Measurements from ENCODE around the gene COL18A1.

The COL18A1 gene

DNA sequence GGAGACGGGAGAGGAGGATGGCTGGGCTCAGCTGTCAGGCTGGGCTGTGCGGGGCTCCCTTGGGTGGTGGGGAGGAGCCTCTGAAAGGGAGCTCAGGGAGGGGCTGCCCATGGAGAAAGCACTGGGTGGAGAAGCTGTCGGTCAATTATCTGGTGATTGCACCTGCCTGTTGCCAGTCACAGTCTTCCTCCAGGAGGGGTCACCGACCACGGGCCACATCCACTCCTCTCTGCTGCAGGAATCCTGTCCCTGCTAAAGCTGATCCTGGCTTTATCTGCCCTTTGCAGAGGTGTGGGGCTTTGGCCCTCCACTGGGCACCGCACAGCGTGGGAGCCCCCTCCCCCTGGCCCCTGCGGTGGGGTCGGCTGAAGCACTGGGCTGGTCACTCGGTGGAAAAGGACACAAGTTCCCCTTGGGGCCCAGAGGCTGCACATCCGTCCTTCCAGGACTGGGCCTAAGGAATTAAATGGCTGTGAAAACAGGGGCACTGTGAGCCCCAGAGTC lies 21.8 kb upstream of the COL18A1 start:
- no peak for DNase-seq (ENCODE audit: low read depth)

DNA sequence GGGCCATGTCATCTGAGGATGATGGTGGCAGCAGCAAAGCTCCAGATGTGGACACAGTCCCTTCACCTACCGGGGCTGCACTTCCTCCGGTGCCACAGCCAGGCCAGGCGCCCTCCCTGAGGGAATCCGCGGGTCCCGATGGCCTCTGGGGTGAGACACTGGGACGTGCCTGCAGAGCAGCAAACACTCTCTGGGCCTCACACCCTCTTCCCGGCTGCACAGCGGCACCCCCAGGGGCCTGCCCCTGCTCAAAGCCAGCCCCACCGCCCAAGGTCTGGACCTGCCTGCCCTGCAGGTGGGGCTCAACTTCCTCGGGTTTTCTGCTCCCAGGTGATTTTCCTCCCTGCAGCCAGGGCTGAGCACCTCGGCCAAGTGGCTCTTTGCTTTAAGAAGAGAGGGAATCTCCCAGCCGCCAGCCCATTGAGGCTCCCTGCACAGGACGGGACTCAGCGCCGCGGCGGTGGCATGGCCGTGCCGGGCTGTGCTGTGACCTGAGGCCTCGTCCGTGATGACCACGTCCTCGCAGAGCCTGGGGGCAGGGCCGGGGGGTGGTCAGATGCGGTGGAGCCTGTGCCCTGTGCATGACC lies 21.3 kb upstream of the COL18A1 start:
- no peak for DNase-seq (ENCODE audit: low read depth)

DNA sequence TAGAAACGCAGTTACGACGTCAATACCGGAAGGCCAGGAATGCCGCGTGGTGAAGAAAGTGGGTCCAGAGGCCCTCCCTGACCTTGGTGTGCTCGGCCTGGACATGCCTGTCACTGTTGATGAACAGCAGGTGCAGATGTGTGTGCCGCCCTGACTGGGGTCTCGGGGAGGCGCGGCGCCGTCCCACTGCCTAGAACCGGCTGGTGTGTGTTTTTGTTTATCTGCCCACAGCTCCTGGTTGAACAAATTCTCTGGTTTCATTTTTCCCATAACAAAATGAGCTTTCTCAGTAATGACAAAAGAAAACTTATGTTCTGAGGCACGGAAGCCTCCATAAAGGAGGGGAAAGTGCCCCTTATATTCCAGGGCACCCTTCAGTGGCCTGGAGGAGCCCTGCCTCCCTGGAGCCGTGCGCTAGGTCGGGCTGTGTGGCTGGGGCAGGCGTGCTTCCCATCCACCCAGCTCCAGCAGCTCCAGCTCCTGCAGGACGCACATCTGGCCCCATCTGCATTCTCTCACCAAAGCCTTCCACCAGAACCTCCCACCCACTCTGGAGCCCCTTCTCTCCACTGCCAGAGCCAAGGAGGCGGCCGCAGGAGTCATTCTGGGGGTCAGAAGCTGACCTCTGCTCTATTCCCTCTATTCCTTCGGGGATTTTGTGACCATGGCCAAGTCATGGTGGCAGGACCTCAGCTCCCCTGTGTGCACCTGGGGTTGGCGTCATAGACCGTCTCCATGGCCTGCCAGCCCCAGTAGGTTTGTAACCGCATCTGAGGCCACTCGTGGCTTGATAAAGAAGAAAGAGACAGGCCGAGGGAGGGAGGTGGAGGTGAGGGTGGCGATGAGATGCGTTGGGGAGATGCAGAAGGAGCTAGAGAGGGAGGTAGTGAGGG lies 20.1 kb upstream of the COL18A1 start:
- no peak for DNase-seq (ENCODE audit: low read depth)

DNA sequence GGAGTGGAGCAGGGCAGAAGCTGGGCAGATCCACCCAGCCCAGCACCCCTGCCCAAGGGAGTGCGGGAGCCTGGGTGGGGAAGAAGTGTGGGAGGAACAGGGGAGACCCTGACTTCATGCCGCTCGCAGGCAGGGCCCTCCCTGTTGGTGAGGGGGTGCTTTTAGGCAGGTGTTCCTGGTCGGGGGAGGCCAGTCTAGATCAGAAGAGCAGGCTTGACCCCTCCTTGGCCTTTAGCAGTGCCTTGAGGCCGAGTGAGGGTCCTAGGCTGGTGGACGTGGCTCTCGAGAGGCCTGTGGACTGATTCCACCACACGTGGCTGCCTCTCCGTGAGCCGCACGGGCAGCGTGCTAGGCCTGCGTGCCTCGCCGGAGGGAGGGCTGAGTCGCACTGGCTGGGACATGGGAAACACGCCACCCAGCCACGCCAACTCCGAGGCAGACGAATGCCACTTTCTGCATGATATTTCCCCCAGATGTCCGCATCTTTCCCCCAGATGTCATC lies 19.4 kb upstream of the COL18A1 start:
- DNase-seq (ENCODE audit: low read depth): no peak

DNA sequence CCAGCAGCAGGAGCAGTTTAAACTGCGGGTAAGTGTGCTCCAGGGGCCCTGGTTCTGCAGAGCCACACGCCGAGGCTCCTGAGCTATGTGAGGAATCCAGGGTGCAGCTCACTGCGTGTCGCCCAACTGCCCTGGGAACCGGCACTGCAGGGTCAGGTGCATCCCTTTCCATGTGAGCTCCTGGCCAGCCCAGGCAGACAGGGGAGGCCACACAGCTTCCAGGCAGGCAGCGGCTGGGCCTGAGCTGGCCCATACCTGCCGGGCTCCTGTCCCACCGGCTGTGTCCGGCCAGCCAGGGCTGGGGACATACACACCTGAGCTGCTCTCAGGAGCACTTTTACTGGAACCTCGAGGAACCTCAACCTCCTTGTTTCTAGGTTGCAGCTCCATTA lies 18.6 kb upstream of the COL18A1 start:
- no peak for DNase-seq (ENCODE audit: low read depth)

DNA sequence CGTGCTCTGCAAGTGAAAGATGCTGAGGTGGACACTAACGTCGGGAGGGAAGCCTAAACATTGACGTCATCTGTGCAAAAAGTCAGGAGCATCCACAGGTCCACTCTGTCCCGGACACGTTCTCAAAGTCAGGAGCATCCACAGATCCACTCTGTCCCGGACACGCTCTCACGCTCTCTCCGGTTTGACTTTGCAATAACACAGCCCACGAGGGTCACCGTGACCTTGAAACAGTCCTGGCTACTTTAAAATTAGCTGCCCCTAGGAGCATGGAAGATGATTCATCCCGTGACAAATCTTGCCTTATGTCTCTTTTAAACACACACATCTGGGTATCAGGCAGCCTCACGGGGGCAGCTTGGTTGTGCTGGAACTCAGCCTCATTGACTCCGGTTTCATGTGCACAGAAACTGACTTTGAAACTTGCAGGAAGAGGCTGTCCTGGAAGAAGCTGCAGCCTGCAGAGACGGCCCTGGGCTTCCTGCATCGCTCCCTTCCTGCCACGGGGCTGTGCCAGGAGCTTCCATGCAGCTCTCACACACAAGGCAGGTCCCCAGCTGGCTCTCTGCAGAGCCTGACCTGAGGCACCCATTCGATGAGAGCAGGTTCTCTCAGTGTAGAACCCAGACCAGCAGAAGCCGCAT lies 18.1 kb upstream of the COL18A1 start:
- no peak for DNase-seq (ENCODE audit: low read depth)

DNA sequence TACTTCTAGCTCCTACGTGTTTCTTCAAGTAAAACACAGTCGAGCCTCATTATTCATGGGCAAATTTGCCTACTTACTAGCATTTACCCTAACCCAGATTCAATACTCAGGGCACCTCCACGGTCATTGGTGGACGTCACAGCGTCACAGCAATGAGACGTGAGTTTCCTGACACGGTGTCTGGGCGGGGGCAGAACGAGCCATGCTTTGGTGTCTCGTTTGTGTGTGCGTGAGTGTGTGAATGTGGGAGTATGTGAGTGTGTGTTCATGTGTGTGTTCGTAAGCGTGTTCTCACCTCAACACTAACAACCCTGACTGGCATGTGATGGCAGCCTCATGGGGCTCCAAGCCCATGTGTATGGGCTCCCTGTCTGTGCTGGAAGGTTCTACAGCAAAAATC lies 17.5 kb upstream of the COL18A1 start:
- DNase-seq (ENCODE audit: low read depth): no peak

DNA sequence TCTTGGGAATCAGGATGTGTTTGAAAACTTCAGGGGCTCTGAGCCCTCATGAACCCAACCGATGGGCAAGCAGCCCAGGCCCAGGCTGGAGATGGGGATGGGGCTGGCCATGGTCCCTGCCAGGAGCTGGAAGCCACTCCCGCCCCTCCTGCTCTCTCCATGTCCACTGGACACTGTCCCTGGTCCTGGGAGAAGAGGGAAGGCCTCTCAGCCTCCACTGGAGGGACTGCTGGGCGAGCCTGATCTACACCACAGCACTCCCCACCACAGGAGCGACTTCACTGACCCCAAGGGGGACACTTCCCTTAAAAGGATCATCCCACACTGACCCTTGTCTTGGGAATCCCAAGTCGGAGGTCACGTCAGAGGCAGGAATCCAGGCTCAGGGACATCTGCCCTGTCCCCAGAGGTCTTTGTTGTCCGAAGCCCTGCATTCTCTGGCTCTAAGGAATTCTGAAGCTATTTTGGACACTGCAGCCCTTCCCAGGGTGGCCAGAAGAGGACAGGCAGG lies 16.9 kb upstream of the COL18A1 start:
- DNase-seq (ENCODE audit: low read depth): no peak

DNA sequence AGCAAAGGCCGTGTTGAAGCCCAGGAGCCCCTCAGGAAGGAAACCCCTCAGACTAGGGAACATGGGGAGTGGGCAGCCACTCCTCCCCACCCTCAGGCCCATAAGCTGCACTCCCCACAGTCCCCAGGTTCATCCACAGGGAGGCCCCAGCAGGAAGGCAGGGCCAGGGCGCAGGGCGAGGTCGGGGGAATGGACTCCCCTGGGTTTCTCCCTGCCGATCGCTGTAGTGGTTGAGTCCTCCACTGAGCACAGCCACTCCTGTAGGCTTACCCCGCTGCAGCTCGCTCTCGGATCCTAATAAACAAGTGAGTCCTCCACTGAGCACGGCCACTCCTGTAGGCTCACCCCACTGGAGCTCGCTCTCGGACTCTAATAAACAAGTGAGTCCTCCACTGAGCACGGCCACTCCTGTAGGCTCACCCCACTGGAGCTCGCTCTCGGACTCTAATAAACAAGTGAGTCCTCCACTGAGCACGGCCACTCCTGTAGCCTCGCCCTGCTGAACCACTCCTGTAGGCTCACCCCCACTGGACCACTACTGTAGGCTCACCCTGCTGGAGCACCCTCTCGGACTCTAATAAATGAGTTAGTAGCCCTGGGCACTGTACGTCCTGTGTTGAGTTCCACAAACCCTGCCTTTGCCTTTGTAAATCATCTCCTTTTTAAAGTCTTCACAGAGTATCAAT lies 16.2 kb upstream of the COL18A1 start:
- no peak for DNase-seq (ENCODE audit: low read depth)

DNA sequence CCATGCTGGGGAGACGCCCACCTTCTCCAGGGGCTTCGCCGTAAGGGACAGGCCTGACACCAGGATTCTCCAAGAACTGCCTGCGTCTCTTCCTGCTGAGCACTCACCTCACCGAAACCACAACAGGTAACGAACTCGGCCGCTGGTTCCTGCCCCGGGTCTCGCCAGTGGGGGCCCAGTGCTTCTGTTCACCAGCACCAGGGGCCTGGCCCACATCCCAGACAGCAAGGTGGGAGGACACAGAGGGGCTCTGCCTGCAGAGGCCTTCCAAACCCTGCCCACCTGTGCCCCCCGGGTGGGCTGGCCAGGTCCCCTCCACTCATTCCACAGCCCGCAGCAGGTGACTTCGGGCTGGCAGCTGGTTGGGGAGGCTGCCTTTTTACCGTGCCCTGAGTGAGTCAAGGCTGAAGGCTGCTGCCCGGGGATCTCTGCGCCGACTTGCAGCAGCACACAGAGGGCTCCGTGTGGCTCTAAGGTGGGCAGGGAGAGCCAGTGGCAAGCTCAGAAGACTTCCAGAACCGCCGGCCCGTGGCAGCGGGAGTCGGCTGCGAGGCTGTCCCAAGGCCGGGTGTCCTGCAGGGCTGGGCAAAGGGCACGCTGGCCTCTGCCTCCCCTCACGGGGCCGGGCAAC lies 14.7 kb upstream of the COL18A1 start:
- DNase-seq (ENCODE audit: low read depth): no peak

DNA sequence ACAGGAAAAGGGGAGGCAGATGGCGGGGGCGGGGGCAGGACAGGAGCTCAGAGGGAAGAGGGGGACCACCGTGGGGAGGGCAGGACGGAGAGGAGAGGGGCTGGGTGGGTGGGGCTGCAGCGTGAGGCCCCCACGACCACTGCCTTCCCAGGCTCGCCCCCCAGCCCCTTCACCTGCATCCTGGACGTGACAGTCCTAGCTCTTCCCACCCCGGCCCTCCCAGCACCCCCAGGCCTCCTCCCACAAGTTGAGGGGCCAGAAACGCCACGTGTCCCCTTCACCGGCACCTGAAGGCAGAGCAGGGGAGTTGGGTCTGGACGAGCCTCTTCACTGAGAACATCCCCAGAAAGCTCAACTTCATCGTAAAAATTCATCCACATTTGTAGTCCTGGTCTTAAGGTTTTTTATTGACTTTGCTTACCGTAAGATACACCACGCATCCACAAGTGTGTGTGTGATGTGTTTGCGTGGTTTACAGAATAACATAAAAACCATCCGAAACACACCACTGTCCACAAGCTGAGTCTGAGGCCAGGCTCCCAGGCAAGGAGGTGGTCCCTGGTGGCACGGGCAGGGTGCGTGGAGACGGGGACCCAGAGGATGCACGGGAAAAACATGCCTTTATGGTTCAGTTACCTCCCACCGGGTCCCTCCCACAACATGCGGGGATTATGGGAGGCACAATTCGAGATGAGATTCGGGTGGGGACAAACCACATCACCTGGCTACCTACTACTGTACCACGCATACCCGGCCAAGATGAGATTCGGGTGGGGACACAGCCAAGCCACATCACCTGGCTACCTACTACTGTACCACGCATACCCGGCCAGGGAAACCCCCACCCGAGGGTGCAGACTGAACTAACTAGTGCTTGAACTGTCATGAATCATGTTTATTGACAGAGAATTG lies 13.9 kb upstream of the COL18A1 start:
- no peak for DNase-seq (ENCODE audit: low read depth)

DNA sequence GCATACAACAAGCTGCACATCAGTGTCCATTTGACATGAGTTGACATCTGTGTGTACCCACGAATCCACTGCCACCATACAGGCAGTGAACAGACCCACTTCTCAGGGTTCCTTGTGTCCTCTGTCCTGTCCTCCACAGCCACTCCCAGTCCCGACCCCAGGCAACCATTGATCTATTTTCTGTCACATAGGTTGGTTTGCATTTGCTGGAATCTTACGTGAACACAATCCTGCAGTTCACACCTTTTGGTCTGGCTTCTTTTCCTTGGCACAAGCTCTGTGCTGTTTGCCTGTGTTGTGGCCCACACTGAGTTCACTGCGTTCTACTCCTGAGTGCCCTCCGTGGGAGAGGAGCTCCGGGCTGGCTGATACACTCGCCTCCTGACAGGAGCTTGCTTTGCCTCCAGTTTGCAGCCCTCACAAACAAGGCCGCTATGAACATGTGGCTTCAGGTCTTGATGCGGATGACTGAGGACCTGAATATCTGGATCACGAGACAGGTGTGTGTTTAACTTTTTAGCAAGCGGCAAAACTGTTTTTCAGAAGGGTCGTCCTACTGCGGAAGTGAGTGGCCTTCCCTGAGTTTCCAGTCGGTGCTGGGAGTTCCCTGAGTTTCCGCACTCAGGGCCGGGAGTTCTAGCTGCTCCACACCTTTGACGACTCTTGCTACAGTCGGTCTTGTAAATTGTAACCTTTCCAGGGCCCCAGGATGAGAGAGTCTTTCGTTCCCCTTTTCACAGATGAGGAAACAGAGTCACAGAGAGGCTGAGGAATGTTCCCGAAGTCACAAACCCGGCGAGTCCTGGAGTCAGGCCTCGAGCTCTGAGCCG lies 13.0 kb upstream of the COL18A1 start:
- DNase-seq (ENCODE audit: low read depth): no peak

DNA sequence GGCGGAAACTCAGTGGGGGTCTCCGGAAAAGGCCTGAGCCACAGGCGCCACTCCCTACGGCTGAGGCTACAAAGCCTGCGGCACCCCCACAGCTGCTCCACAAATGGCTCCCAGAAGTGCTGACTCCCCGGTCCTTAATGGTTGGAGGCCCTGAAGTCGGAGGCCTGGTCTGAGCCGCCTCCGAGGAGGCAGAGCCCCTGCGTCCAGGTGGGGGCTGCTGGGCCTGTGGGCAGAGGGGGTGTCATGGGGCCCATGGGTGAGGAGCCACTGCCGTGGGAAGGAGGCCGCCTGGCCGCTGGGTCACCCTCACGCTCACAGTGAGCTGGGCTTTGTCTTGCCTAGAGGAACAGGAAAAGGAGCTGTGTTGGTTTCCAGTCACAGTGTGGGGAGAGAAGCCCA lies 12.4 kb upstream of the COL18A1 start:
- no peak for DNase-seq (ENCODE audit: low read depth)

DNA sequence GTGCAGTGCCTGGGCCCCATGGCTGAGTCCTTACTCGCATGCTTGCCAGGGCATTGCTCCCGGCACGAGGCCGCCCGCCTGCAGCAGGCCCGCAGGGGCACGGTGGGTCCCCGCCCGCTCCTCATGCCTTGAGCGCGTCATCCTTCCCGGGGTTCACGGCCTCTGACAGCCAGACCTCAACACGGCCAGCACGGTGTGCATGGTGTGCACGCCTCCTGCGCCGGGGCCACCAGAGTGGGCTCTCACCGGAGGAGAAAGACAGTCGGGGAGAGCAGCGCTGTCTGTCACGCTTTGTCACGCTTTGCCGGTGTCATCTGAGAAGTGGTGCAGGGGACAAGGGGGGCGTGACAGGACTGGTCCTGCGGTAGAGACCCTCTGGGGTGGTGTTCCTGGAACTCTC lies 11.9 kb upstream of the COL18A1 start:
- DNase-seq (ENCODE audit: low read depth): no peak

DNA sequence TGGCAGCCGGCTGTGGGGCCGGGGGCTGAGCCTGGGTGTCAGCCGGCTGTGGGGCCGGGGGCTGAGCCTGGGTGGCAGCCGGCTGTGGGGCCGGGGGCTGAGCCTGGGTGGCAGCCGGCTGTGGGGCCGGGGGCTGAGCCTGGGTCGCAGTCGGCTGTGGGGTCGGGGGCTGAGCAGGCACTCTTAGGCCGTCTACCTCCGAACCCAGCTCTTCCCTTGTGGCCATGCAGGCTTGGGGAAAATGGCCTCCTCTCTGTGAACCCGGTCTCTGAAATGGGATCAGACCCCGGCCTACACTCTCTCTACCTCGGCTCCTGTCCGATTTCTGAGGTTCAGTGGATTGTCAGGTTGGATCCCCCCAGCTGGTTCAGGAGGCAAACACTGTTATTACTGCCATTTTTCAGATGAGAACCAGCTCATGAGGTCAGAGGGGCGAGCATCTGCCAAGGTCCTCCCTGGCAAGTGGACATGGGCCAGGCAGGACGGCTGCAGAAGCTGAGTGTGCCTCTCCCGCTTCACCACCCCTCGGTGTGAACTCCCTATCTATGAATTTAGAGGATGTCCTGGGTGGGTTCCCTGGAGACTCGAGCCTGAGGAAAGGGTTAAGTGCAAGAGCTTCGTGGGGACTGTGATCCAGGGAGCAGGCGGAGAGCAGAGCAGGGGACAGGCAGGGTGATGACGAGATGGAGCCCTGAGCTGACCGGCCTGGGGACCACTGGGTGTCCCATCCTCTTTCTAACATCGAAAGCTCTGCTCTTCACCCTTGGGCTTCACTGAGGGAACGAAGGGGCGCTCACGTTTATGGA lies 10.9 kb upstream of the COL18A1 start:
- DNase-seq (ENCODE audit: low read depth): no peak

DNA sequence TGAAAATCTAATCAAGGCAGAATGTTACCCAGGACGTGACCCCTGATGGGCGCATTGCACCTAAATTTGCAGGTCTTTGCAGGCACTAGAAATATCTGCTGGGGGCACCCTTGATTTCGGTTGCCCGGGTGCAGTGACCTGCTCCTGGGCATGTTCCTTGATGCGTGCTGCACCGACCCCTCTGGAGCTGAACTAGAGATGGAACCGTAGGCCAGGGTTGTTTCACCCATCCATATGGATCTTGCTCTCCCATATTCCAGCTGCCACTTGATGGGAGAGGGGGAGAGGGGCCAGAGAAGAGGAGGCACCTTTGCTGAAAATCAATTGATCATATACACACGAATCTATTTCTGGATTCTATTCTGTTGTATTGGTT lies 8.4 kb upstream of the COL18A1 start:
- no peak for DNase-seq (ENCODE audit: low read depth)

DNA sequence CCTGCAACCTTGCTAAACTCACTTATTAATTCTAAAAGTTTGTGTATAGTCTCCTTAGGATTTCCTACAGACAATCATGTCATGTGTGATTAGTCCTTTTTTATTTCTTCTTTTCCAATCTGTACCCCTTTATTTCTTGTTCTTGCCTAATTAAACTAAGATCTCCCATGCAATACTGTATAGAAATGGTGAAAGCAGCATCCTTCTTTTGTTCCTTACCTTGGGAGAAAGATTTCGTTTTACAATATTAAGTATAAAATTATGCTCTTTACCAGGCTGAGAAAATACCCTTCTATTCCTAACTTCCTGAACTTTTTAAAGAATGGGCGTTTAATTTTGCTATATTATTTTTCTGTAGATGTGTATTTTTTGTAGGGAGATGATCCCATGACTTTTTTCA lies 7.6 kb upstream of the COL18A1 start:
- no peak for DNase-seq (ENCODE audit: low read depth)

DNA sequence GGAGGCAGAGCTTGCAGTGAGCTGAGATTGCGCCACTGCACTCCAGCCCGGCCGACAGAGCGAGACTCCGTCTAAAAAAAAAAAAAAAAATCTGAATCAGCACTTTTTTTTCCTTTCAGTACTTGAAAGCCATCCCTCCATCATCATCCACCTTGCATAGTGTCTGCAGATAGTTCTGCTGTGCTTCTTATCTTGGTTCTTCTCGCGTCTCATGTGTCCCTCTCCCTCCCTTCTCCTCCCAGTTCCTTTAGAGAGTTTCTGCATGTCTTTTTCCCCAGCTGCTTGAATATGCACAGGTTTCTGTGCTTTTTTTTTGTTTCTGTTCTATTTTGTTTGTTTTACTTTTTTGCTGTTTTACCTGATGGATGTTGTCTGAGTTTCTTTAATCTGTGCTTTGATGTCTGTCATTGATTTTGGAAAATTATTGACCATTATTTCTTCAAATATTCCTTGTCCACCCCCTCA lies 3.9 kb upstream of the COL18A1 start:
- no peak for DNase-seq (ENCODE audit: low read depth)

Data from activated T-helper 9 cell treated with anti-CD3 and anti-CD28 coated beads, Interleukin-2, amount 50 U/mL, for 16 hours (primary cell).